ENCODE data around the gene DDIT4L. TPM values are rescaled to one million over a fixed set of nuclear protein-coding genes. Genes with fewer than 3 reads are reported as not detected.
"Not testable (repeated sequence)": the region's sequence is repeated elsewhere in the genome, so short reads cannot be mapped to it uniquely, and the experiment has no call there.

The DDIT4L gene
- total and polyA plus RNA-seq, 2 of the 8 experiments (the other 6 are each of a cell fraction or from before 2014, with no cell fraction given) = 3.5 to 6.0 TPM

DNA sequence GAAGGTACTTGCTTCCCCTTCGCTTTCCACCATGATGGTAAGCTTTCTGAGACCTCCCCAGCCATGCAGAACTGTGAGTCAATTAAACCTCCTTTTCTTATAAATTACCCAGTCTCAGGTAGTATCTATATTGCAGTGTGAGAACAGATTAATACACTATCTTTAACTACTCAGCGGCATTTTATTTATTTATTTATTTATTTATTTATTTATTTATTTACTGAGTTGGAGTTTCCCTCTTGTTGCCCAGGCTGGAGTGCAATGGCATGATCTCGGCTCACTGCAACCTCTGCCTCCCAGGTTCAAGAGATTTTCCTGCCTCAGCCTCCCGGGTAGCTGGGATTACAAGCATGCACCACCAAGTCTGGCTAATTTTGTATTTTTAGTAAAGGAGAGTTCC is 52.9 kb downstream of the DDIT4L start:
- H3K79me1 ChIP-seq (ENCODE audit: low read depth, low read length); H3K56ac ChIP-seq (replicated peaks; ENCODE audit: insufficient read length, low read depth, low read length); H2AFZ ChIP-seq (ENCODE audit: low read length); H2BK120ac ChIP-seq (replicated peaks; ENCODE audit: low read depth, low read length); H2BK5ac ChIP-seq (ENCODE audit: low read depth, low read length); POLR2A ChIA-PET (ENCODE audit: partially characterized antibody); H3K79me2 ChIP-seq (ENCODE audit: control insufficient read depth in 1 of 2, insufficient read depth in 2 of 2, low read length in 2 of 2); H4K91ac ChIP-seq (replicated peaks; ENCODE audit: insufficient read length, low read length); H3K9me3 ChIP-seq (ENCODE audit: insufficient read depth in 2 of 2, low read depth in 1 of 2, low read length in 1 of 2); H3K23ac ChIP-seq (ENCODE audit: insufficient read length); H2AK5ac ChIP-seq (ENCODE audit: low read depth, low read length); H3K27me3 ChIP-seq (replicated peaks in 1 of 4; ENCODE audit: control insufficient read depth in 3 of 4, extremely low read depth in 1 of 4, insufficient read depth in 3 of 4, low read length in 3 of 4); H2BK20ac ChIP-seq (ENCODE audit: low read length); H2BK15ac ChIP-seq (ENCODE audit: low read length); FAIRE-seq; H4K5ac ChIP-seq (ENCODE audit: insufficient read length, low read depth, low read length); H3K23me2 ChIP-seq (ENCODE audit: low read depth, low read length); H4K8ac ChIP-seq (ENCODE audit: extremely low read depth, insufficient read depth, low read length); H3K27ac ChIP-seq (ENCODE audit: low read depth, low read length); H3K4me3 ChIP-seq (ENCODE audit: extremely low read depth in 1 of 4, insufficient read depth in 2 of 4, low read depth in 3 of 4, low read length in 4 of 4); H2BK12ac ChIP-seq (ENCODE audit: low read depth, low read length); DNase-seq (ENCODE audit: low read depth in 1 of 2, low spot score in 2 of 2); H3K9ac ChIP-seq (replicated peaks in 1 of 4; ENCODE audit: extremely low read depth in 1 of 4, low read depth in 3 of 4, low read length in 3 of 4); H3K4me1 ChIP-seq (replicated peaks in 1 of 4; ENCODE audit: control insufficient read depth in 3 of 4, insufficient read depth in 4 of 4, low read length in 3 of 4); H3K4ac ChIP-seq (replicated peaks; ENCODE audit: insufficient read length, low read depth, low read length); H3K4me2 ChIP-seq (ENCODE audit: insufficient read depth in 1 of 2, low read depth in 2 of 2, low read length in 2 of 2); H3K18ac ChIP-seq (ENCODE audit: extremely low read depth, low read length); H4K20me1 ChIP-seq (replicated peaks in 1 of 2; ENCODE audit: control insufficient read depth in 1 of 2, insufficient read depth in 2 of 2, low read length in 2 of 2); H3K36me3 ChIP-seq (ENCODE audit: control insufficient read depth in 2 of 4, insufficient read depth in 4 of 4, low read length in 3 of 4); H3K14ac ChIP-seq (ENCODE audit: insufficient read length): not testable (repeated sequence)
- WGBS, 2 experiments (ENCODE audit: extremely low coverage in 1 of 2, insufficient coverage in 1 of 2, insufficient read length in 1 of 2, insufficient replicate concordance in 2 of 2, low coverage in 1 of 2, low lambda C conversion rate in 2 of 2, missing lambda C conversion rate in 1 of 2) = 94% methylated on average over 4 of the region's 4 CpGs; no CpG with 5 or more reads in 1 of the 2 experiments
- CTCF ChIA-PET (ENCODE audit: partially characterized antibody) = interaction anchor here (1.9 kb wide), 1 partner anchor 8 kb away, joined by 5 read pairs; no protein-coding TSS in a partner anchor

Other genes with a start within 250 kb of the DDIT4L start
- 35.4 and 40.2 TPM in 2 replicates for gene DNAJB14, start 243.8 kb downstream of the DDIT4L start, total RNA-seq (2021; fragmentation: NEBNext Ultra II Directional; extraction: Animal tissue kit (Norgen Biotek cat#: 25700))
- gene DNAJB14, start 243.8 kb downstream of the DDIT4L start, polyA plus RNA-seq (2011; rRNA removed) = 2.5 and 3.4 TPM in 2 replicates
- 881 and 898 TPM in 2 replicates for gene H2AZ1, start 240.2 kb downstream of the DDIT4L start, total RNA-seq (2021; fragmentation: NEBNext Ultra II Directional; extraction: Animal tissue kit (Norgen Biotek cat#: 25700))
- gene H2AZ1, start 240.2 kb downstream of the DDIT4L start, polyA plus RNA-seq (2011; rRNA removed) = 455 and 831 TPM in 2 replicates